HG02759 (cell line): Measurements from ENCODE around the gene ZNF66.
"Not testable (repeated sequence)": the region's sequence is repeated elsewhere in the genome, so short reads cannot be mapped to it uniquely, and the experiment has no call there.

Experiments
- ATAC-seq: cut with Tn5 transposase; IDR thresholded peaks from one replicate; pipeline ENCODE4 v1.9.1; 2021; ENCODE audit warnings: mild to moderate bottlenecking, moderate library complexity; ENCODE audit not compliant: unreplicated experiment

The ZNF66 gene

GRCh38 chr19:20776083-20777076 is at the start of gene ZNF66:
Gene ZNF66, plus strand, starts transcription at chr19:20776304. Its CDS starts 144 bp downstream, at chr19:20776448.
- peak; percentile 99 for ATAC-seq

- not testable (repeated sequence) for ATAC-seq
Measured at GRCh38 chr19:20750169-20750568, 25.9 kb upstream of the ZNF66 start.

- ATAC-seq = not testable (repeated sequence)
Measured at GRCh38 chr19:20752291-20752690, 23.8 kb upstream of the ZNF66 start.

GRCh38 chr19:20769225-20769736 is 6.8 kb upstream of the ZNF66 start:
- not testable (repeated sequence) for ATAC-seq

GRCh38 chr19:20787786-20788185 is 11.7 kb downstream of the ZNF66 start:
- no peak for ATAC-seq

- ATAC-seq = no peak
Measured at GRCh38 chr19:20791806-20792205, 15.7 kb downstream of the ZNF66 start.

- not testable (repeated sequence) for ATAC-seq
Measured at GRCh38 chr19:20806311-20807262, 30.5 kb downstream of the ZNF66 start.

- ATAC-seq = no peak
Measured at GRCh38 chr19:20840371-20840770, 64.3 kb downstream of the ZNF66 start.
